ENCODE results near the gene SPINK13.

GRCh38 chr5:148314731-148315130 lies 46.1 kb downstream of the SPINK13 start:
- TF ChIP-seq CTCF (IDR thresholded peaks at IDR 0.05; ENCODE audit: low read length), result no peak
- no peak for TF ChIP-seq EZH2 (IDR thresholded peaks at IDR 0.05; ENCODE audit: borderline replicate concordance, low read length)

All from OCI-LY1 (cell line).